NB4 (cell line): Measurements from ENCODE around the gene SLC6A11.

Experiments used
- MYC ChIP-seq: IDR thresholded peaks from 2 replicates; pipeline ENCODE4 v1.6.1; 2011; ENCODE audit warnings: low read depth, low read length
- POLR2A ChIP-seq: IDR thresholded peaks from 2 replicates; pipeline ENCODE4 v1.6.1; 2011; ENCODE audit warnings: mild to moderate bottlenecking; ENCODE audit not compliant: insufficient read length; ENCODE audit errors: extremely low read depth
- TF ChIP-seq, protein P1 (sequence below): IDR thresholded peaks from one replicate; pipeline ENCODE4 v1.5.1; 2012; ENCODE audit warnings: low read depth, low read length

DNA sequence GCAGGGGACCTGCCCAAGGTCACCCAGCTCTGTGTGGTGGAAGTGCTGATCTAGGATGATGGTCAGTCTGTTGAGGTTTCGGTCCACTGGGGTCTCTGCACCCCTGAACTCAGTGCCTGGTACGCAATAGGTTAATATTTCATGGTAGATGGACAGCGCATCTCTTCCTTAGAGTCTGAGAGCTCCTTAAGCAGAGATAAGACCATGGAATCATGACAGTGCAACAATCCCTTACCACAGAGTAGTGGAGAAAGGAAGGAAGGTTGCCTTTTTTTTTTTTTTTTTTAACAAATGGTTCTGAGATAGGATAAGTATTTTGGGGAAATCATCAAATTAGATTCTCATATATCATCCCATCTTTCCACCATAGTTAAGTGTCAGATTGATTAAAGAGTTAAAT is 96.8 kb downstream of the SLC6A11 start:
- no peak for TF ChIP-seq POLR2A
- TF ChIP-seq, protein P1, sequence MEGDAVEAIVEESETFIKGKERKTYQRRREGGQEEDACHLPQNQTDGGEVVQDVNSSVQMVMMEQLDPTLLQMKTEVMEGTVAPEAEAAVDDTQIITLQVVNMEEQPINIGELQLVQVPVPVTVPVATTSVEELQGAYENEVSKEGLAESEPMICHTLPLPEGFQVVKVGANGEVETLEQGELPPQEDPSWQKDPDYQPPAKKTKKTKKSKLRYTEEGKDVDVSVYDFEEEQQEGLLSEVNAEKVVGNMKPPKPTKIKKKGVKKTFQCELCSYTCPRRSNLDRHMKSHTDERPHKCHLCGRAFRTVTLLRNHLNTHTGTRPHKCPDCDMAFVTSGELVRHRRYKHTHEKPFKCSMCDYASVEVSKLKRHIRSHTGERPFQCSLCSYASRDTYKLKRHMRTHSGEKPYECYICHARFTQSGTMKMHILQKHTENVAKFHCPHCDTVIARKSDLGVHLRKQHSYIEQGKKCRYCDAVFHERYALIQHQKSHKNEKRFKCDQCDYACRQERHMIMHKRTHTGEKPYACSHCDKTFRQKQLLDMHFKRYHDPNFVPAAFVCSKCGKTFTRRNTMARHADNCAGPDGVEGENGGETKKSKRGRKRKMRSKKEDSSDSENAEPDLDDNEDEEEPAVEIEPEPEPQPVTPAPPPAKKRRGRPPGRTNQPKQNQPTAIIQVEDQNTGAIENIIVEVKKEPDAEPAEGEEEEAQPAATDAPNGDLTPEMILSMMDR: no peak
- TF ChIP-seq MYC: no peak
